IPS-11a (cell line): Measurements from ENCODE around the gene C10orf95.
"Not testable (repeated sequence)": the region's sequence is repeated elsewhere in the genome, so short reads cannot be mapped to it uniquely, and the experiment has no call there.

ENCODE experiments used
- H3K4me3 ChIP-seq: one replicate; pipeline ENCODE4 v1.5.1; 2013; ENCODE audit warnings: low read depth, low read length, control low read depth

The C10orf95 gene, protein sequence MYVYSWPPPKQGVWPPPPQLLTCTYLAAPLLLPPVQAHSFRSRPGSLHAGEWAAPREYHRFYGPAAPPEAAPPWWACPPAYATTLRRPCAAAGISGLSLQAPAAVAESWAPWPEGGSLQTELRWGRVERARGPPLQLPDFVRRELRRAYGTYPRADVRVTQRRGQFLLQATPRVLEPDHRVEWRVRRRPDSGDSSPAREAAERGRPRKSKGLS

DNA sequence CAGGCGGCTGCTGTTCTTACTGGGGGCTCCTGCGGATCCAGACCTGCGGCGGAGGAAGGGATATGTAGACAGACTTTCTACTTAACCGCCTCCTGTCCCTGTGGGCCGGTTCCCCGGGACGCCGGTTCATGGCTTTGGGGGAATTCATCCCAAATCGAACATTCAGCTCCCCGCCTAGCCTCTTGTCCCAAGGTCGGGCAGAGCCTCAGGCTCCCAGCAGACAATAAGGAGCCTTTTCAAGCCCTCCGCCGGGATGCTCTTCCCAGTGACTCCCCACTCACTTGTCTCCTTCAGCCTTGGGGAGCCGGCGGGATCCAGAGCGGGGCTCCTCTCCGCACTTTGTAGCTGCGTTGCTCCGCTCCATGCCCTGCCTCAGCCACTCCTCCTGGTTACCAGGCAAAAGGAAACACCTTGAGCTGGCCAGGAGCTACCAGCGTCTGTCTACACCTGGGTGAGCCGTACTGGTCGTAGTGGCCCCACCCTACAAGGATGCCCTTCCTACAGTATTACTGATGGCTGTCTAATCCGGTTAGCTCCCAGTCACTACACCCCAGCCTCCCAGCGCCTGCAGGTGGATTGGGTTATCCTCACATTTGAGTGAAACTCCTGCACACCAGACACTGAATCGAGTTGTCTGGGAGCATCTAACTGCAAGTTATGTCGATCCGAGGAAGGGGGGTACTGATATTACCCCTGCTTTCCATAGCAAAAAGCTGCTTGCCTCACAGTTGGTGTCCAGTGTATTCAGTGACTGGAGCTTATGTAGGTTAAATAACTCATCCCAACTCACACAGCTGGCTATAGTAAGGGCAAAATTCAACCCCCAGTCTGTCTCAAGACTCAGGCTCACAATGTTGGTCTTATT is at the start of gene C10orf95:
TSS of gene C10orf95 (minus strand) at position 439 of the 865 bp plus-strand sequence. CDS start 450 bp downstream, outside the sequence.
- H3K4me3 ChIP-seq: peak within 1 kb of the TSS; percentile 93

DNA sequence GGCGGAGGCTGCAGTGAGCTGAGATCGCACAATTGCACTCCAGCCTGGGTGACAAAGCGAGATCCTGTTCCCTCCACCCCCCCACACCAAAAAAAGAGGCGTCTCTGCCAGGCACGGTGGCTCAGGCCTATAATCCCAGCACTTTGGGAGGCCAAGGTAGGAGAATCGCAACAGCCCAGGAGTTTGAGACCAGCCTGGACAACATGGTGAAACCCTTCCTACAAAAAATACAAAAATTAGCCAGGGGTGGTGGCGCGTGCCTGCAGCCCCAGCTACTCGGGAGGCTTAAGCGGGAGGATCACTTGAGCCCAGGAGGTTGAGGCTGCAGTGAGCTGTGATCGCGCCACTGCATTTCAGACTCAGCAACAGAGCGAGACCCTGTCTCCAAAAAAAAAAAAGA is 49.3 kb upstream of the C10orf95 start:
- H3K4me3 ChIP-seq: not testable (repeated sequence)

DNA sequence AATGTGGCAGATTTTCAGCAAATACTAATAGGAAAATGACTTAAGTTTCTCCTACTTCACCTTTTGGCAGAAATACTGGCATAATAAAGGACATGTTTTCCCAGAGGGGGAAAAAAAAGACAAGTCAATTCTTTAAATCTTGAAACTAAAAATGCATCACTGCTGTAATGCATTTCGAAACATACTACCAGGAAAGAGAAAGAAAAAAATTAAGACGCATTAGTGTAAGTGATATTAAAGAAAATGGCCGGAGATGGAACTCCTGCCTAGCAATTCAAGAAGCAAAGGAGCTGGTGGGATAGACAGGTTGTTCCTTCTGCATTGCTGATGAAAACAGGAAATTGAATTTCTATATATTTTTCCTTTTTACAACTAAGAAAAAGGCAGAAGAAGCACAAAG is 48.0 kb upstream of the C10orf95 start:
- H3K4me3 ChIP-seq: no peak overlapping the region

DNA sequence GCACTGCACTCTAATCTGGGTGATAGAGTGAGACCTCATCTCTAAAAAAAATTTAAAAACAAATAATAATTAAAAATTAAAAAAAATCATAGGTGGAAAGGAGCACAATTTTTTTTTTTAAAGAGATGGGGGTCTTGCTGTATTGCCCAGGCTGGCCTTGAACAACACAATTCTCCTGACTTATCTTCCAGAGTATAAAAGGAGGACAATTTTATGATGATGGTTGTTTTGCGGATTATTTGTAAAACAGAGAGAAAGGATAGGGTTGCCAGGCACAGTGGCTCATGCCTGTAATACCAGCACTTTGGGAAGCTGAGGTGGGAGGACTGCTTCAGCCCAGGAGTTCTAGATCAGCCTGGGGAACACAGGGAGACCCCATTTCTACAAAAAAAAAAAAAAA is 46.2 kb upstream of the C10orf95 start:
- H3K4me3 ChIP-seq: no peak overlapping the region

DNA sequence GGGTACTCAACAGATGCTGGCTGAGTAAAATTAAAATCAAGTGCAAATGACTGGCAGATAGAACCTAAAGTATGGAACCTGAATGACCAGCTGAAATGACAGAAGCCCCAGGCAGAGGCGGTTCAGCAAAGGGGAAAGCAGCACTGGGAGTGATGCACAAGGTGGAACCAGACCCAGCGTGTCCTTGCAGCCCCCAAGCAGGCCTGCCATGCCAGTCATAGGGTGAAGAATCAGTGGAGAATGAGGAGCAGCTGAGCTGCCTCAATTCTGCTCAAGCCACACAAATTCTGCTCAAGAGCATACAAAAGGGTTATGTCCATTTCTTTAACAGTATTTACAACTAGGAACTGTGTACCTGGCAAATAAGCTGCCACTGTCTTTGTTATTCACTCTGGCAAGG is 42.4 kb upstream of the C10orf95 start:
- H3K4me3 ChIP-seq: no peak overlapping the region

DNA sequence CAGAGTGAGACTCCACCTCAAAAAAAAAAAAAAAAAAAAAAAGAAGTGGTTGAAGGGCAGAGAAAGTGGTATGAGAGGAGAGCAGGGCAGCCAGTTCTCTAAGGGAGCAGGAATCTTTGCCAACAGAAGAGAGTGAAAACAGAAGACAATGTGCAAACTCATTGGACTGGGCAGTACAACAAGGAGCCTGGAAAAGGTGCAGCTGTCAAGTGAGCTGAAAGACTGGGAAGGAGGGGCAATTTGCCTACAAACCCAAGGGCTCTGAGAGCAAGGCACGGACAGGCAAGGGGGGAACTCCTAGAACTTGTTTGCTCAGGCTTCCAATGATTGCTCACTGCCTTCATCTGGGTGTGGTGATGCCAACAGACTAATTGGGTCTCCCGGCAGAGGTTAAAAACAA is 41.6 kb upstream of the C10orf95 start:
- no peak overlapping the region for H3K4me3 ChIP-seq

DNA sequence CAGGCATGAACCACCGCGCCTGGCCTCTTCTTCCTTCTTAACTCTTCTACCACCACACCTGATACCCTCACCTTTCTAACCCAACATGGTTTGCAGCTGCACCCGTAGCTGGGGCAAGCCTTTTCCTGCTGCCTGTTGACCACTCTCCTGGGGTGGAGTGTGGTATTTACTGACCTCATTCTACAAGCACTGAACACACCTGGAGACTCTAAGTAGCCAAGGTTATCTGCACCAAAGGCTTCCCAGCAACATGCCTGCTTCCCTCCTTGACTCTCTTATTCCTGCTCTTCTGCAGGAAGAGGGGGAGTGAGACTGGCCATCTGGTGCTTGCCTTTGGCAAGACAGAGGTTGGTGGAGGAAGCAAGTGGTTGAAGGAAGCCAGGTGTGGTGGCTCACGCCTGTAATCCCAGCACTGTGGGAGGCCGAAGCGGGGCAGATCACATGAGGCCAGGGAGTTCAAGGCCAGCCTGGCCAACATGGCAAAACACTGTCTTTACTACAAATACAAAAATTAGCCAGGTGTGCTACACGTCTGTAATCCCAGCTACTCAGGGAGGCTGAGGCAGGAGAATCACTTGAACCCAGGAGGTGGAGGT is 41.1 kb upstream of the C10orf95 start:
- H3K4me3 ChIP-seq: no peak overlapping the region

DNA sequence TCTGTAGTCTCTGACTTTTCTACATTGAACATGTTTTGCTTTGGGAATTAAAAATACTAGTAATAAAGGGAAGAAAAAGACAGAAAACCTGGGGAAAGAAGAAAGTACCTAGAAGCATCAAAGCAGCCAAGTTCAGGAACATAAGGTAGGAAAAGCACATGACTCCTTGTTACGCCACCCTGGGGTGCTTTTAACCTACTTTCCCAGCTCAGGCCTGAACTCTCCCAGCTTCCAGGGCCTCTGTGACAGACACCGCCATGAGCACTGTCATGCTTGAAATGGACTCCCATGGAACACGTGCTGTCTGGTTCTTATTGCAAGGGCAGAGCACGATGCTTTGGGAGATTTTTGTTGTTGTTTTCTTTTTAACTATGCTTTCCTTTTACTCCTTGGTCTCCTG is 39.8 kb upstream of the C10orf95 start:
- H3K4me3 ChIP-seq: no peak overlapping the region

DNA sequence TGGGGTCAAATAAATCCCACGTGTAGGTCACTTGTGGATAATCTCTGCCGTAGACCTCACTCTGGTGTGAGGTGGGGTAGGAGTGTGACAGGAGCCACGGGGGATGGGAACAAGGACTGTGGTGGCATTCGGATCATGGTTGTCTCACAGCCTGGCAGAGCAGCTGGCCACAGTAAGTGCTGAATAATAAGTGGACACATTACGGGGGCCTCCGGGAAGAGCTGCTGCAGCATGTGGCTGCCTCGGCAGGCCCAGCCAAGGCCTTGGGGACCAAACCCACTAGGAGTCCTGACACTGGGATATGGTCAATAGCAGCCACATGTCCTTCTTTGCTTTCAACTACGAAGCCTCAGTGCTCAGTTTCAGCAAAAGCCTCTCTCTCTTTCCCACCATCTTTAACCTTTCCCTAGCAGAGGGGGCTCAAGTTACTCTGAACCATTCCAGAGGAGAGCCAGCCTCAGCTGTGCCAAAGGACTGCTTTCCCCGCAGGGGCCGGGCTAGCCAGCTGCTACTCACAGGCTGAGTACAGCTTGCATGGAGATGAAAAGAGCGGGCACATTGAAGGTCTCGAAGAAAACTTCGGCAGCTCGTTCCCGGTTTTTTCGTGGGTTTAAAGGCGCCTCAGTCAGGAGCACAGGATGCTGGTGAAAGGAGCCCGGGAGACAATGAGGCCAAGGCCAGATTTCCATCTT is 33.9 kb upstream of the C10orf95 start:
- no peak overlapping the region for H3K4me3 ChIP-seq

DNA sequence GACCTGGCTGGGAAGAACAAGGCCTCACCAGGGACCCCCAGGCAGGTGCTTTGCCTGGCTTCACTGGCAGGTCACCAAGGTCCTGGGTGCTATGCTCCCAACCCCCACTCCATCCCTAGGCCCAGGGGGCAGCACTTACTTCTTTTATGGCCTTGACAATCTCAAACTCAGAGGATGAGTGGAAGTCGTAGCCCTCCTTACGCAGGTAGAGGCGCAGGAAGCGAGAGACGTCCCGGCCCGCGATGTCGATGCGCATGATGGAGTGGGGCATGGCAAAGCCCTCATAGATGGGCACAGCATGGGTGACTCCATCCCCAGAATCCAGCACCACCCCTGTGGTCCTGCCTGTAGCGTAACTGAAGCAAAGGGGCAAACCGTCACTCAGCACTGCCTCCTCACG is 32.7 kb upstream of the C10orf95 start:
- no peak overlapping the region for H3K4me3 ChIP-seq

DNA sequence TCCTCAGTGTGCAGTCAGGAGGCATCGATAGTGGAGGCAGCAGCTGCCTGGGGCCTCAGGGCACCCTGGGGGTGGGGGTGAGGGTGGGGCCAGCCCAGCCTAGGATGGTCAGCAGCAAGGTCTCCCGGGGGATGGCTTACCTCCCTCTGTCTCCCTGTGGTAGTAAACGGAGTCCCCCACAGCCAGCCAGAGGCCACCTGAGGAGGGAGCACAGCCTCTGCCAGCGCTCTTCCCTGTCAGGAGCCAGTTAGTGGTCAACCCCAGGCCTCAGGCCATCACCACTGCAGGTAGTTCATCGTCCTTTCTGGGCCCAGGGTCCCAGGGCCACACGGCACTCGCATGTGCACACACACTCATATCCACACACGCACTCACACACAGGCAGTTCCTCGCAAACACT is 29.1 kb upstream of the C10orf95 start:
- H3K4me3 ChIP-seq: no peak overlapping the region

DNA sequence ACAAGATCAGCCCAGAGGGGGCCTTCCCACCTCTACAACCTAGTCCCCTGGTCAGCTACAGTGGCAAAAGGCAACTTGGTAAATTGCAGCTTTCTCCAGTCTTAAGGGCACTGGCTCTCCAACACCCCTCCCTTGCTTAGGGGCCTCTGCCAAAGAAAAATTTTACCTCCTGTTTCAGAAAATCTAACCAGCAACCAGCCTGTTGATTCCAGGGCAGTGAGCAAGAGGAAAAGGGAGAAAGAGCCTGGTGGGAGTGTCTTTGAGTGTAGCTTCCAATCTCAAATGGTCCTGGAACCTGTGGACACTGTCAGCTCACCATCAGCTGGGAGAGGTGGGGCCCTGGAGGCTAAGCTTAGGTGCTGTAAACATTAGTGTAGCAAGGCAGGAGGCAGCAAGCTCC is 28.3 kb upstream of the C10orf95 start:
- no peak overlapping the region for H3K4me3 ChIP-seq

DNA sequence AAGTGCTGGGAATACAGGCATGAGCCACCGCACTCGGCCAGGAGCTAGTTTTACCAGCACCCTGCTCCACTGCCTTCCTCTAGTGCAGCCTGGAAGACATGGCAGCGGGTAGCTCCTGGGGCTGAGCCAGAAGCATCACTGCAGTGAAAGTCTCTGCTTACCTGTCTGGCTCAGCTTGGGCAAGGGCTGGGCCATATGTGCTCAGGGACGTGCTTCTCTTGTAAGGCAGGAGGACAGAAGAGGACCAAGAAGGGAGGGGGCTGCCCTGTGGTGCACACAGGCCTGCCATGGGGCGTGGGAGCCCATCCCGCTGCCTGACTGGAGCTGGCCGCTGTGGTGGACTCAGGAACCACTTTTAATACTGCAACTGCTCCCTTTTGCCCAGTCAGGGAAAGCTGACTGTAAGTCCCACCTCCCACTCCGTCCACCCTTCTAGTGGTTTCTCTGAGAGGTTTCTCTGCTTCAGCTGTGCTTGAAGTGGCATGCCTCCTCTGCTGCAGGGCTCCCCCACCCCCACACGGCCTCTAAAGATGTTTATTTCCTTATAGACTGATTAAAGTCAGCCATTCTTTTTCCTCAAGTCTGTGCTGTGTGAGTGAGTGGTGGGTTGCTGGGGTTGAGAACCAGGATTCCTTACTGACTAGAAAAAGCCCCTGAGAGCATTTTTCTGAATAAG is 25.3 kb upstream of the C10orf95 start:
- no peak overlapping the region for H3K4me3 ChIP-seq

DNA sequence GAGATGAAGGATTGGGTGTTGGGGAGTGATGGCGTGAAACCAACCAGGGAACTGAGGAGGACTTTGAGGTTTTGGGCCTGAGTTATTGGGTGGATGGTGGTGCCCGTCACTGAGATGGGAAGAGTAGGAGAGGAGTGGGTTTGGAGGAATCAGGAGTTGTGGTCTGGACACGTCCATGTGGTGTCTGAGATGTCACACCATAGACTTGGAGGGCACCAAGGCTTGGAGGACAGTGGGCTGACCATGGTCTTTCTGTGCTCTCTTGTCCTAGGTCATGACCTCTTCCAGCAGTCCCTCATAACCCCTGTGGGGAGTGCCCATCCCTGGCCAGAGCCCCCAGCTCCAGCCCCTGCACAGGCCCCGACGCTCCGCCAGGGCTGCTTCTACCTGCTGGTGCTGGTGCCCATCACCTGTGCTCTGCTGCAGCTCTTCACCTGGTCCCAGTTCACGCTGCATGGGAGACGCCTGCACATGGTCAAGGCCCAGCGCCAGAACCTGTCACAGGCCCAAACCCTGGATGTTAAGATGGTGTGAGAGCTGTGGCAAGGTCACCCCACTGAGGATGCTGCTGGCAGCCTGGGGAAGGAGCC is 24.2 kb upstream of the C10orf95 start:
- H3K4me3 ChIP-seq: no peak overlapping the region

DNA sequence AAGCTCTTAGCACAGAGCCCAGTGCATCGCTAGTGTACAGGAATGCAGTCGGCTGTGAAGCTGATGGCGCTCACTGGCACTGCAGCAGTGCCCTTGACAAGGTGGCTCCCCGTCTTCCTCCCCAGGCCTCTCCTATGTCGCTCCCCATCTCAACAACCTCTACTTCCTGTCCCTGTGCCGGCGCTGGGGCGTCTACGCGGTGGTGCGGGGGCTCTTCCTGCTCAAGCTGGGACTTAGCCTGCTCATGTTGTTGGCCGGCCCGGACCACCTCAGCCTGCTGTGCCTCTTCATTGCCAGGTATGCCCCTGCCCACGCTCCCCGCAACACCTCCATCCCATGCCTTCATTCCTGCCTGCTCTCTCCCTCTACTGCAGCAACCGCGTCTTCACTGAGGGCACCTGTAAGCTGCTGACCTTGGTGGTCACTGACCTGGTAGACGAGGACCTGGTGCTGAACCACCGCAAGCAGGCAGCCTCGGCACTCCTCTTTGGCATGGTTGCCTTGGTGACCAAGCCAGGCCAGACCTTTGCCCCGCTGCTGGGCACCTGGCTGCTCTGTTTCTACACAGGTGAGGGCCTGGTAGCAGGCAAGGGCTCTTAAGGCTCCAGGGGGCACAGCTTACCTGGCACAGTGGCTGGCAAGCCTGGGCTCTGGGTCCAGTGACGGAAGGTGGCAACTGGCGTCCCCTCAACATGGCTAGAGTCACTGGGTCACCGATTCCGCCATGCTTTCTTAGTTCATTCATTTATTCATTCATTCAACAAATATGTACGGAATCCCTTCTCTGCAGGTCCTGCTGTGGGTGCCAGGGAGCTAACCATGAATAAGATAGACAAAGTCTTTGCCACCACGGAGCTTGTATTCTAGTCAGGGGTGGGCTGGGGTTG is 22.3 kb upstream of the C10orf95 start:
- H3K4me3 ChIP-seq: no peak overlapping the region

DNA sequence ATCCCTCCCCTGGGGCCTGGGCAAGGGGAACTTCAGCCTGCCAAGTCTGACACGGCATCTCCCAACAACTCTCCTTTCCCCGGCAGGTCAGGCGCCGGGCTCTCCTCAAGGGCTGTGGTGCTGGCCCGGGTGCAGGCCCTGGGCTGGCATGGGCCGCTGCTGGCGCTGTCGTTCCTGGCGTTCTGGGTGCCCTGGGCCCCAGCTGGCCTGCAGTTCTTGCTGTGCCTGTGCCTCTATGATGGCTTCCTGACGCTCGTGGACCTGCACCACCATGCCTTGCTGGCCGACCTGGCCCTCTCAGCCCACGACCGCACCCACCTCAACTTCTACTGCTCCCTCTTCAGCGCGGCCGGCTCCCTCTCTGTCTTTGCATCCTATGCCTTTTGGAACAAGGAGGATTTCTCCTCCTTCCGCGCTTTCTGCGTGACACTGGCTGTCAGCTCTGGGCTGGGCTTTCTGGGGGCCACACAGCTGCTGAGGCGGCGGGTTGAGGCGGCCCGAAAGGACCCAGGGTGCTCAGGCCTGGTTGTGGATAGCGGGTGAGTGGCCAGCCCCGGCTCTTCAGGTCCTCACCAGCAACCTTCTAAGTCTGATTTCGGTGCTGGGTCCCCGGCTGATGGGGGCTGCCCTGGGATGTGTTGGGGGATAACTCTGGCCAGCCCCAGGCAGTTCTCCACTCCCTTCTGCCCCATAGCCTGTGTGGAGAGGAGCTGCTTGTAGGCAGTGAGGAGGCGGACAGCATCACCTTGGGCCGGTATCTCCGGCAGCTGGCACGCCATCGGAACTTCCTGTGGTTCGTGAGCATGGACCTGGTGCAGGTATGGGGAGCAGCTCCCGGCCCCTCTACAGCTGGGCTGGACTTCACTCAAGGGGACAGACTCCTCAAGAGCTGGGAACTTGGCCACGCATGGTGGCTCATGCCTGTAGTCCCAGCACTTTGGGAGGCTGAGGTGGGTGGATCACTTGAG is 19.5 kb upstream of the C10orf95 start:
- no peak overlapping the region for H3K4me3 ChIP-seq

DNA sequence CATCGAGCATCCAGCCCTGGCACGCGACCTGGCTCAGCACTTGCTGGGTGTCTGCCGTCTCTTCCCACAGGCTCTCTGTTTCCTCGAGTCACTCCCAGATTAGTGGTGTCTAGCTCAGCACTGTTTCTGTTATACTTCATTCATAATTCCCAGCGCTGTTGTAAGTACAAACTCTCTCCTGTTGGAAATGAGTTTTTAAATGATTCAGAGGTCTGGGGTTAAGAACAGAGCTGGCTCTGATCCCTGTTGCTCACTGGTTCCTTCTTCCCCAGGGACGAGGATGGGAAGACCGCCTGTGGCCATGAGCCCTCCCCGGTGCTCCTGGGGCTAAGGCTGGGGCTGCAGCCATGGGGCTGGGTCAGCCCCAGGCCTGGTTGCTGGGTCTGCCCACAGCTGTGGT is 17.3 kb upstream of the C10orf95 start:
- no peak overlapping the region for H3K4me3 ChIP-seq

DNA sequence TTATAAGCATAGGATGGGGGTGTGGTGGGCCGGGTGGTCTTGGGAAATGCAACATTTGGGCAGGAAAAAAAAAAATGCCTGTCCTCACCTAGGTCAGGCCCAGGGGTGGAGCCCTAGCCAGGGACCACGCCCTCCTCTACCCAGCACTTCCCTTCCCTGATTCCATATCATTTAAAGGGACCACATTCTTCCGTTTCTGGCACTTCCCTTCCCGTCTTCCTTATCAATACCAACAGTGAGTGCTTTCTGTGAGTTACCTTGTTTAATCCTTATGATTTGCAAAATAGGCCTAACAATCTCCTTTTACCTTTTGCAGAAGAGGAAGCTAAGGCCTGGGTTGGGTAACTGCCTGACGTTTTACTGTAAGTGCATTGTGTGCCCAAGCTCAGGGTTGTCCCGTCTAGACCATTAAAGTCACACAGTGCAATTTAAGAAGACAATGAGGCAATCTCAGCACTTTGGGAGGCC is 16.7 kb upstream of the C10orf95 start:
- H3K4me3 ChIP-seq: no peak overlapping the region
